Natural killer cell (primary cell): Measurements from ENCODE around the gene GTF3C4. TPM values are rescaled to one million over a fixed set of nuclear protein-coding genes. Genes with fewer than 3 reads are reported as not detected.

Source experiments
- ATAC-seq, 3 donors: fragments of 150-1000 bp in 2 of 3; fragments of 200-7000 bp in 1 of 3; cut with Tn5 transposase; 1 replicate in 1 of 3; 2 replicates in 2 of 3; pipeline ENCODE4 v1.10.0; 2021; ENCODE audit warnings: mild to moderate bottlenecking in 2 of 3, moderate library complexity in 2 of 3
- DNase-seq, 2 donors: peaks; one replicate each; pipeline versions ENCODE4 v3.0.0 to v3.0.0-alpha.2; 2013 to 2021; ENCODE audit warnings: mixed read lengths in 1 of 2
- H3K27ac ChIP-seq: one replicate; pipeline ENCODE4 v1.5.1; 2013; ENCODE audit warnings: mild to moderate bottlenecking, low read length
- H3K27me3 ChIP-seq: one replicate; pipeline ENCODE4 v1.6.1; 2013; ENCODE audit warnings: low read length; ENCODE audit not compliant: control insufficient read depth, insufficient read depth
- H3K36me3 ChIP-seq: one replicate; pipeline ENCODE4 v1.6.1; 2013; ENCODE audit warnings: low read length; ENCODE audit not compliant: control insufficient read depth, insufficient read depth
- H3K4me1 ChIP-seq: one replicate; pipeline ENCODE4 v1.6.1; 2013; ENCODE audit warnings: low read length; ENCODE audit not compliant: control insufficient read depth, insufficient read depth
- H3K4me3 ChIP-seq: one replicate; pipeline ENCODE4 v1.5.1; 2013; ENCODE audit warnings: low read length
- H3K9me3 ChIP-seq: one replicate; pipeline ENCODE4 v1.6.1; 2013; ENCODE audit warnings: low read length; ENCODE audit not compliant: control insufficient read depth, insufficient read depth
- H3K27ac Mint-ChIP-seq, 2 donors: one replicate each; pipeline ENCODE4 v1.8.0; 2022; ENCODE audit warnings: mild to moderate bottlenecking in 2 of 2, mixed read lengths in 2 of 2, moderate library complexity in 1 of 2
- H3K27me3 Mint-ChIP-seq, 2 donors: one replicate each; pipeline ENCODE4 v1.8.0; 2022; ENCODE audit warnings: low read depth in 2 of 2, mixed read lengths in 2 of 2
- H3K36me3 Mint-ChIP-seq: one replicate; pipeline ENCODE4 v1.8.0; 2022; ENCODE audit warnings: mixed read lengths
- H3K4me1 Mint-ChIP-seq, 2 donors: one replicate each; pipeline ENCODE4 v1.8.0; 2022; ENCODE audit warnings: mixed read lengths in 2 of 2
- H3K4me3 Mint-ChIP-seq: one replicate; pipeline ENCODE4 v1.8.0; 2022; ENCODE audit warnings: mild to moderate bottlenecking, moderate library complexity, mixed read lengths
- H3K9me3 Mint-ChIP-seq, 2 donors: one replicate each; pipeline ENCODE4 v1.8.0; 2022; ENCODE audit warnings: mixed read lengths in 2 of 2
- WGBS: methylation state at CpG from one replicate; pipeline ENCODE4 v1.1.7; 2013; ENCODE audit warnings: missing lambda C conversion rate; ENCODE audit not compliant: insufficient coverage; 5-methylcytosine and 5-hydroxymethylcytosine counted together
- intact Hi-C: fragments of 100-400 bp; cut with micrococcal nuclease; formaldehyde crosslinking; loops from one replicate; pipeline ENCODE4 v1.14.2; 2022
- total RNA-seq, 4 donors: library from RNA; stranded (reverse); fragments of 120-200 nt in 1 of 4; gene quantifications; one replicate each; pipeline versions ENCODE4 v1.2.3 to v1.2.4, GENCODE V29; 2013 to 2022
- TF ChIP-seq, protein P1 (sequence below): fragments of 200-600 bp; IDR thresholded peaks from one replicate; pipeline ENCODE4 v1.8.0; 2022; ENCODE audit warnings: antibody characterized with exemption

GTF3C4 gene
- total RNA-seq, 3 donors from 2014 or later (not counting 1 experiment from before 2014, with no cell fraction given) = 11.0 to 12.7 (median 12.6) TPM

DNA sequence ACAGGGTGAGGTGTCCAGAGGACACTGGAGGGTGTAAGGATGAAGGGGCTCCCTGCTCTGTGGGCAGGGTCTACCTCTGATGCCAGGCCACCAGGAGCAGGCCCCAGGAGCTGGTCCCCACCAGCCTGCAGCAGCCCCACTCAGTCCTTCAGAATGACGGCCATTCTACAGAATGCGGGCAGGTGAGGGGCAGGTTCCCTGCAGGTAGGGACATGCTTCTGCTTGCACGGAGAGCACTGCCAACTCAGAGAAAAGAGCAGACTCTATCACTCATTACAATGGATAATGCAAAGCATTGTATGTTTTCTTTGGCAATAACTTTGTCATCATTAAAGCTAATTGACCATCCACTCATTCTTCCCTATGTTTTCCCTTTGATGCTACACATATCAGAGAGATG lies 39.5 kb upstream of the GTF3C4 start:
- Mint-ChIP-seq H3K9me3 (no peaks in the 10 kb centered on the region), H3K4me3 (no peak overlapping the region), H3K36me3 (peaks cover 41% of the 10 kb centered on the region), H3K27me3 (no peaks in the 10 kb centered on the region), H3K4me1 (peaks cover 4 to 5% of the 10 kb centered on the region in 2 donors), H3K27ac (no peak overlapping the region)
- TF ChIP-seq, protein P1, sequence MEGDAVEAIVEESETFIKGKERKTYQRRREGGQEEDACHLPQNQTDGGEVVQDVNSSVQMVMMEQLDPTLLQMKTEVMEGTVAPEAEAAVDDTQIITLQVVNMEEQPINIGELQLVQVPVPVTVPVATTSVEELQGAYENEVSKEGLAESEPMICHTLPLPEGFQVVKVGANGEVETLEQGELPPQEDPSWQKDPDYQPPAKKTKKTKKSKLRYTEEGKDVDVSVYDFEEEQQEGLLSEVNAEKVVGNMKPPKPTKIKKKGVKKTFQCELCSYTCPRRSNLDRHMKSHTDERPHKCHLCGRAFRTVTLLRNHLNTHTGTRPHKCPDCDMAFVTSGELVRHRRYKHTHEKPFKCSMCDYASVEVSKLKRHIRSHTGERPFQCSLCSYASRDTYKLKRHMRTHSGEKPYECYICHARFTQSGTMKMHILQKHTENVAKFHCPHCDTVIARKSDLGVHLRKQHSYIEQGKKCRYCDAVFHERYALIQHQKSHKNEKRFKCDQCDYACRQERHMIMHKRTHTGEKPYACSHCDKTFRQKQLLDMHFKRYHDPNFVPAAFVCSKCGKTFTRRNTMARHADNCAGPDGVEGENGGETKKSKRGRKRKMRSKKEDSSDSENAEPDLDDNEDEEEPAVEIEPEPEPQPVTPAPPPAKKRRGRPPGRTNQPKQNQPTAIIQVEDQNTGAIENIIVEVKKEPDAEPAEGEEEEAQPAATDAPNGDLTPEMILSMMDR = no peak
- peaks cover 31% of the 10 kb centered on the region for H3K36me3 ChIP-seq
- H3K27me3 ChIP-seq = no peaks in the 10 kb centered on the region
- WGBS = 93% methylated on average over 3 of the region's 3 CpGs
- H3K27ac ChIP-seq = no peak overlapping the region
- no peak for ATAC-seq
- intact Hi-C loops = no loop called here
- no peaks in the 10 kb centered on the region for H3K4me1 ChIP-seq
- H3K4me3 ChIP-seq = no peak overlapping the region
- H3K9me3 ChIP-seq = no peaks in the 10 kb centered on the region
- no peak for DNase-seq

DNA sequence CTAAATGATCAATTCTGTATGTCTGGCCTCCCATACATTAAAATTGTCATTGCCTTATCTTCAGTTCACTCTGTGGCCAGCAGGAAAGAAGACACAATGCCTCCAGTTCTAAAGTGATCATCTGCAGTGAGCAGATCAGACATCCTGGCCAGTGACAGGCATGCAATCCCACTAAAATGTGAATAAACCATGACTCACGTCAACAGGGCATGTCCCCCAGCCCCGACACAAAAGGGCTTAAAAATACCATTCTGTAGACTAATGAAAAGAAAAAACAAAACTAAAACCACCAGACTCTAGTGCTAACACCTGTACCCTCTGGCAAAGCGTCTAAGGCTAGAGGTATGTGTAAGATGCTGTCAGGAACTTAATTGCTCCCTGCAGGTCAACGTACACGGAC lies 39.0 kb upstream of the GTF3C4 start:
- Histone ChIP-seq H3K4me3 (no peak overlapping the region), H3K27me3 (no peaks in the 10 kb centered on the region), H3K36me3 (peaks cover 31% of the 10 kb centered on the region), H3K27ac (no peak overlapping the region), H3K4me1 (no peaks in the 10 kb centered on the region), H3K9me3 (no peaks in the 10 kb centered on the region)
- TF ChIP-seq, protein P1 = no peak
- 98% methylated on average over 5 of the region's 5 CpGs for WGBS
- H3K4me3 Mint-ChIP-seq = no peak overlapping the region
- H3K4me1 Mint-ChIP-seq = peaks cover 4 to 5% of the 10 kb centered on the region in 2 donors
- no peaks in the 10 kb centered on the region for H3K9me3 Mint-ChIP-seq
- peaks cover 37% of the 10 kb centered on the region for H3K36me3 Mint-ChIP-seq
- ATAC-seq = no peak
- DNase-seq = no peak
- H3K27ac Mint-ChIP-seq = no peak overlapping the region
- H3K27me3 Mint-ChIP-seq = no peaks in the 10 kb centered on the region
- intact Hi-C loops = no loop called here

DNA sequence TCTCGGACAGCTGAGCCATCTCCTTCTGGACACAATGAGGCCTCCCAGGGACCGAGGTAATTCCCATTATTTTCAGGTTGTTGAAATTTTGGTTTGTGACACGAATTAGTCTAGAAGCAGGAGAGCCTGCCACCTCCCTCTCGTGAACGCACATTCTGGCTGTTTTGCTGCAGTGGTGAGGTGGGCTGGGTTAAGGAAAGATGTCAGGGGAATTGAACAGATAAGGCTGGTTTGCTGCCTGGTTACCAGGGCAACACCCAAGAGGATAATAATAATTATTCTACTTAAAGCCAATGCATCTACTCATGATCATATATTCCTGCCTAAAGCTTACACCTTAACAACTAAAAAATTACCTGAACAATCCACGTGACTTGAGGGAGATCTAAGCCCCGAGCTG lies 38.6 kb upstream of the GTF3C4 start:
- H3K4me1 ChIP-seq = no peaks in the 10 kb centered on the region
- H3K27me3 ChIP-seq = no peaks in the 10 kb centered on the region
- Mint-ChIP-seq H3K4me3 (no peak overlapping the region), H3K27ac (no peak overlapping the region), H3K36me3 (peaks cover 32% of the 10 kb centered on the region), H3K27me3 (no peaks in the 10 kb centered on the region), H3K9me3 (no peaks in the 10 kb centered on the region), H3K4me1 (peaks cover 4 to 5% of the 10 kb centered on the region in 2 donors)
- H3K9me3 ChIP-seq = no peaks in the 10 kb centered on the region
- DNase-seq (no peak), ATAC-seq (no peak)
- WGBS = 97% methylated on average over 6 of the region's 7 CpGs
- peaks cover 31% of the 10 kb centered on the region for H3K36me3 ChIP-seq
- TF ChIP-seq, protein P1 = no peak
- no peak overlapping the region for H3K27ac ChIP-seq
- intact Hi-C loops = no loop called here
- no peak overlapping the region for H3K4me3 ChIP-seq

DNA sequence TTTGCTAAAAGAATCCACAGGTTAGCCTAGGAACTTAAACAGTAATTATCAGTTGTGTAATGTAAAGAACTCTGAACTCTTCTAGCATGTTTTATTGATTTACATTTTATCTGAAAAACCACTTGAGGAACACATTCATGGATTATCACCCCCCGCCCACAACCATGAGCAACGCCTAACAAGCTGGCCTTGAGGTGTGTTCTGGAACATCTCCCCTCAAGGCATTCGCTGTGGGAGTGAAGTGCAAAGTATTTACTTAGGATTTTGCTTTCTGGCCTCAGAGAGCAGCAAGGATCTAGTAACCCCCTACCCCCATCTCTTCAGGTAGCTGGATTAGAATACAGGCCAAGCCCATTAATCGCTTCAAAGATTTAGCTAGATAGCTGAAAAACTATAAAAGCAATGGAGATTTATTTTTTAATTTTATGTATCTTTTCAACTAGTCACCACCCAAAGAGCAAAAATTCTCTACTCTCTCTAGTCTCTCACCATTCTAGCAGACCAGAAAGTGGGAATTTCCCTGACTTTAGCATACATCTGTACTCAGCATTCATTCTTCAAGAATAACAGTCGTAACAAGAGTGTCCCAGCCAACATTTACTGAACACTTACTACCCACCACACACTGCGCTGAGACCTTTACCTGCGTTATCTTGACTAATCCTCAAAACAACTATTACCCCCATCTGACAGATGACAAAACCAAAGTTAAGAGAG lies 37.7 kb upstream of the GTF3C4 start:
- intact Hi-C loops = no loop called here
- DNase-seq (no peak), ATAC-seq (no peak)
- H3K4me3 Mint-ChIP-seq = no peak overlapping the region
- peaks cover 25% of the 10 kb centered on the region for H3K36me3 Mint-ChIP-seq
- H3K9me3 ChIP-seq = no peaks in the 10 kb centered on the region
- H3K36me3 ChIP-seq = peaks cover 34% of the 10 kb centered on the region
- no peak overlapping the region for H3K27ac Mint-ChIP-seq
- H3K27me3 ChIP-seq = no peaks in the 10 kb centered on the region
- no peaks in the 10 kb centered on the region for H3K9me3 Mint-ChIP-seq
- 94% methylated on average over 3 of the region's 7 CpGs for WGBS
- no peak overlapping the region for H3K27ac ChIP-seq
- H3K4me3 ChIP-seq = no peak overlapping the region
- TF ChIP-seq, protein P1 = no peak
- peaks cover 4 to 5% of the 10 kb centered on the region in 2 donors for H3K4me1 Mint-ChIP-seq
- H3K4me1 ChIP-seq = no peaks in the 10 kb centered on the region
- H3K27me3 Mint-ChIP-seq = no peaks in the 10 kb centered on the region
